ENCODE data around the gene PRKAR1B. TPM values are rescaled to one million over a fixed set of nuclear protein-coding genes. Genes with fewer than 3 reads are reported as not detected.

PRKAR1B gene
- total RNA-seq, 1 experiment from 2014 or later = 62.0 TPM

DNA sequence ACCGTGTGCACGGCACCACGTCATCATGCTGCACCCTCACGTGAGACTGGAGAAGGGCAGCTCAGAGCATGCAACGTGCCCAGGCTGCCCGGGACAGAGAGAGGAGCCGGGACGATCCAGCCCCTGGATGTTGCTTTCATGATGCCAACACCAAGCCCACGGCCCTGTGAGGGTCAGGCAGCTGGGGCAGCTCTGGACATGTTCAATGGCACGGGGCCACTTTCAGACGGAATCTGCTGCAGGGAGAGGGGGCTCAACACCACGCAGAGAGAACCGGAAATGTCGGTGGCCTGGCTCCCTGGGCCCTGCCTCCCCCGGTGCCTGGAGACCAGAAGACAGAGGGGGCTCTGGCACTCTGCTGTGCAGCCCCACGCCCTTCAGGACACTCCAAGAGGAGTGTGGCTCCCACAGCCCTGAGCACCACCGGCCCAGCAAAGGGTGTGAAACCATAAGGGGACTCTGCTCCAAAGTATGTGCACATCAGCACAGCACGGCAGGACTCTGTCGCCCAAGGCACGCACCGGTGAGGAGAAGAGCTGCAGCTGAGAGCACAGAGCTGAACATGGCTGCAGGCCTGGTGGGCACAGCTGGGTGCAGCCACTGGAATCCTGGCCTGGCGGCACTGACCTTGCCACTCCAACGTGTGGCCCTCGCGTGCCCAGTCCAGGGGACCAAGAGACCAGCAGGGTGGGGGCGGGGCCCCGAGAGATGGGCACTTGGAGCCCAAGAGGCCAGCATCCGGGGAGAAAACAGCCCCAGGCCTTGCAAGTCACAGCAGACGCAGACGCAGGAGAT lies 137.1 kb downstream of the PRKAR1B start:
- ATAC-seq = no peak

DNA sequence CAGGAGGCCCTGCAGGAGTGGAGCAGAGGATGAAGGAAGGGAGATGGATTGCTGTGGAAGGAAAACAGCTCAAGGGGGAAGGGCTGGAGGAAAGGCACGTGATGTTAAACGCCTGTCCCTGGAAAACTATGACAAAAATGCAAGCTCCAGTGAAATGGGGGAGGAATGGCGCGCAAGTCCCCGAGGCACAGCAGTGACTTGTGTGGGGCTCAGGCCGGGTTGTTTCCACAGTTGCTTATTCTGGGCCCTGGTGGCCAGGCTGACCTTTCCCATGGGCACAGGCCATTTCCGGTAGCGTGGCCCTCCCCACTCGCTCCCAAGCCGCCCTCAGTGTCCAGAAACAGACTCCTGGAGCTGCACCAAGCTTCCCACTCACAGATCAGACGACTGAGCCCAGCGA lies 139.3 kb downstream of the PRKAR1B start:
- no peaks in the 10 kb centered on the region for H3K4me1 ChIP-seq (ENCODE audit: control insufficient read depth, insufficient read depth, low read length)
- H3K9me3 ChIP-seq (ENCODE audit: control insufficient read depth, insufficient read depth, low read depth, low read length) = no peaks in the 10 kb centered on the region
- H3K36me3 ChIP-seq (ENCODE audit: control insufficient read depth, insufficient read depth, low read length) = no peaks in the 10 kb centered on the region
- no peak for TF ChIP-seq POLR2AphosphoS5 (IDR thresholded peaks at IDR 0.05; ENCODE audit: low read depth, low read length)
- no peak for TF ChIP-seq SIN3A (IDR thresholded peaks at IDR 0.05; ENCODE audit: borderline replicate concordance, insufficient read depth, low read depth, low read length)
- TF ChIP-seq TCF7L2 (IDR thresholded peaks at IDR 0.05; ENCODE audit: low read depth, low read length) = no peak
- TF ChIP-seq REST (IDR thresholded peaks at IDR 0.05; ENCODE audit: insufficient read depth in 1 of 2, low read depth in 2 of 2, low read length in 1 of 2) = no peak
- TF ChIP-seq, protein P1, sequence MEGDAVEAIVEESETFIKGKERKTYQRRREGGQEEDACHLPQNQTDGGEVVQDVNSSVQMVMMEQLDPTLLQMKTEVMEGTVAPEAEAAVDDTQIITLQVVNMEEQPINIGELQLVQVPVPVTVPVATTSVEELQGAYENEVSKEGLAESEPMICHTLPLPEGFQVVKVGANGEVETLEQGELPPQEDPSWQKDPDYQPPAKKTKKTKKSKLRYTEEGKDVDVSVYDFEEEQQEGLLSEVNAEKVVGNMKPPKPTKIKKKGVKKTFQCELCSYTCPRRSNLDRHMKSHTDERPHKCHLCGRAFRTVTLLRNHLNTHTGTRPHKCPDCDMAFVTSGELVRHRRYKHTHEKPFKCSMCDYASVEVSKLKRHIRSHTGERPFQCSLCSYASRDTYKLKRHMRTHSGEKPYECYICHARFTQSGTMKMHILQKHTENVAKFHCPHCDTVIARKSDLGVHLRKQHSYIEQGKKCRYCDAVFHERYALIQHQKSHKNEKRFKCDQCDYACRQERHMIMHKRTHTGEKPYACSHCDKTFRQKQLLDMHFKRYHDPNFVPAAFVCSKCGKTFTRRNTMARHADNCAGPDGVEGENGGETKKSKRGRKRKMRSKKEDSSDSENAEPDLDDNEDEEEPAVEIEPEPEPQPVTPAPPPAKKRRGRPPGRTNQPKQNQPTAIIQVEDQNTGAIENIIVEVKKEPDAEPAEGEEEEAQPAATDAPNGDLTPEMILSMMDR (IDR thresholded peaks at IDR 0.05) = no peak
- BruUV-seq (replicated peaks) = no TSS peak
- ChIA-PET CTCF (no interaction called here), POLR2A (no interaction called here)
- in situ Hi-C loops (cut with HindIII; ENCODE audit: low pct_unique_long_range_greater_than_20kb, low sequenced_read_pairs) (no loop called here), intact Hi-C loops (cut with micrococcal nuclease; ENCODE audit: unreplicated experiment) (no loop called here)
- H3K27ac ChIP-seq (ENCODE audit: low read length) = no peak overlapping the region
- no peaks in the 10 kb centered on the region for H3K27me3 ChIP-seq (ENCODE audit: control insufficient read depth, insufficient read depth, low read length)
- ATAC-seq (no peak), DNase-seq (ENCODE audit: low read depth, low spot score) (no peak)
- H3K4me3 ChIP-seq (ENCODE audit: low read depth in 2 of 2, low read length in 2 of 2) = no peak overlapping the region

More for the DNA sequence above, 137.1 kb downstream of the PRKAR1B start:
- BruUV-seq (replicated peaks) = no TSS peak
- intact Hi-C loops (cut with micrococcal nuclease; ENCODE audit: unreplicated experiment) = no loop called here
- no peaks in the 10 kb centered on the region for H3K4me1 ChIP-seq (ENCODE audit: control insufficient read depth, insufficient read depth, low read length)
- DNase-seq (ENCODE audit: low read depth, low spot score) = no peak
- no peaks in the 10 kb centered on the region for H3K36me3 ChIP-seq (ENCODE audit: control insufficient read depth, insufficient read depth, low read length)
- no peak overlapping the region for H3K4me3 ChIP-seq (ENCODE audit: low read depth in 2 of 2, low read length in 2 of 2)
- ChIA-PET POLR2A (interaction anchor here (0.6 kb wide), 1 partner anchor 27 kb away, joined by 9 read pairs; no protein-coding TSS in a partner anchor), CTCF (no interaction called here)
- no peaks in the 10 kb centered on the region for H3K27me3 ChIP-seq (ENCODE audit: control insufficient read depth, insufficient read depth, low read length)
- H3K9me3 ChIP-seq (ENCODE audit: control insufficient read depth, insufficient read depth, low read depth, low read length) = no peaks in the 10 kb centered on the region
- in situ Hi-C loops (cut with HindIII; ENCODE audit: low pct_unique_long_range_greater_than_20kb, low sequenced_read_pairs) = no loop called here
- TF ChIP-seq TCF7L2 (IDR thresholded peaks at IDR 0.05; ENCODE audit: low read depth, low read length) = no peak
- no peak overlapping the region for H3K27ac ChIP-seq (ENCODE audit: low read length)

- no peak for DNase-seq (ENCODE audit: low read depth, low spot score)
- H3K4me1 ChIP-seq (ENCODE audit: control insufficient read depth, insufficient read depth, low read length) = no peaks in the 10 kb centered on the region
- CTCF ChIA-PET = no interaction called here
- no peak overlapping the region for H3K4me3 ChIP-seq (ENCODE audit: low read depth in 2 of 2, low read length in 2 of 2)
- in situ Hi-C loops (cut with HindIII; ENCODE audit: low pct_unique_long_range_greater_than_20kb, low sequenced_read_pairs) (no loop called here), intact Hi-C loops (cut with micrococcal nuclease; ENCODE audit: unreplicated experiment) (no loop called here)
- POLR2A ChIA-PET = no interaction called here
- no peak for ATAC-seq
- H3K36me3 ChIP-seq (ENCODE audit: control insufficient read depth, insufficient read depth, low read length) = no peaks in the 10 kb centered on the region
- H3K27ac ChIP-seq (ENCODE audit: low read length) = no peak overlapping the region
- BruUV-seq (replicated peaks) = no TSS peak
- no peaks in the 10 kb centered on the region for H3K9me3 ChIP-seq (ENCODE audit: control insufficient read depth, insufficient read depth, low read depth, low read length)
- H3K27me3 ChIP-seq (ENCODE audit: control insufficient read depth, insufficient read depth, low read length) = no peaks in the 10 kb centered on the region
- TF ChIP-seq, protein P1 (IDR thresholded peaks at IDR 0.05) = no peak
- no peak for TF ChIP-seq SIN3A (IDR thresholded peaks at IDR 0.05; ENCODE audit: borderline replicate concordance, insufficient read depth, low read depth, low read length)
- no peak for TF ChIP-seq POLR2AphosphoS5 (IDR thresholded peaks at IDR 0.05; ENCODE audit: low read depth, low read length)
- no peak for TF ChIP-seq TCF7L2 (IDR thresholded peaks at IDR 0.05; ENCODE audit: low read depth, low read length)
- TF ChIP-seq REST (IDR thresholded peaks at IDR 0.05; ENCODE audit: insufficient read depth in 1 of 2, low read depth in 2 of 2, low read length in 1 of 2) = no peak
Measured at GRCh38 chr7:586494-586893, 140.6 kb downstream of the PRKAR1B start.
